IMR-90 (cell line): ENCODE results near the gene SNX15. TPM values are rescaled to one million over a fixed set of nuclear protein-coding genes. Genes with fewer than 3 reads are reported as not detected.

Source experiments
- ATAC-seq: fragments of 200-7000 bp; cut with Tn5 transposase; 2 replicates; pipeline ENCODE4 v1.9.1; 2020; ENCODE audit warnings: low read depth, mild to moderate bottlenecking, moderate library complexity
- BruUV-seq: library from RNA; stranded (reverse); fragments of 400-500 nt; replicated peaks from 2 replicates; lab custom pipeline; 2021; lab: Mats Ljungman, UMichigan
- CTCF ChIA-PET: fragments of 300-600 bp; formaldehyde crosslinking; extraction: SDS; loops from one replicate; lab custom pipeline; 2021; ENCODE audit warnings: antibody characterized with exemption; lab: Yijun Ruan, JAX
- POLR2A ChIA-PET: fragments of 300-600 bp; sonication (Branson Sonifier 250); formaldehyde crosslinking; loops from one replicate; lab custom pipeline; 2022; ENCODE audit warnings: antibody characterized with exemption; ENCODE audit not compliant: unreplicated experiment; lab: Charles Lee
- DNase-seq: peaks from one replicate; pipeline ENCODE4 v3.0.0; 2013
- H2AFZ ChIP-seq: replicated peaks from 2 replicates; pipeline ENCODE3; 2013; ENCODE audit warnings: low read length, mild to moderate bottlenecking; ENCODE audit not compliant: poor library complexity
- H2AK5ac ChIP-seq: 2 replicates; pipeline ENCODE4 v1.6.1; 2013; ENCODE audit warnings: low read depth, low read length, inconsistent platforms
- H2AK9ac ChIP-seq: replicated peaks from 2 replicates; pipeline ENCODE3; 2013; ENCODE audit warnings: mild to moderate bottlenecking, low read depth, low read length, moderate library complexity; ENCODE audit not compliant: poor library complexity
- H2BK120ac ChIP-seq: 2 replicates; pipeline ENCODE4 v1.6.1; 2013; ENCODE audit warnings: low read depth, low read length, inconsistent platforms
- H2BK15ac ChIP-seq: 3 replicates; pipeline ENCODE4 v1.6.1; 2013; ENCODE audit warnings: low read depth, low read length, inconsistent platforms
- H2BK20ac ChIP-seq: 2 replicates; pipeline ENCODE4 v1.6.1; 2013; ENCODE audit warnings: low read depth, mild to moderate bottlenecking, inconsistent platforms, low read length, moderate library complexity
- H2BK5ac ChIP-seq: 2 replicates; pipeline ENCODE4 v1.6.1; 2013; ENCODE audit warnings: mild to moderate bottlenecking, low read depth, low read length, inconsistent platforms; ENCODE audit not compliant: poor library complexity, severe bottlenecking
- H3K14ac ChIP-seq: replicated peaks from 2 replicates; pipeline ENCODE4 v1.6.1; 2013; ENCODE audit warnings: low read depth, low read length, inconsistent platforms
- H3K18ac ChIP-seq: 2 replicates; pipeline ENCODE4 v1.6.1; 2013; ENCODE audit warnings: low read depth, low read length, control low read depth
- H3K23ac ChIP-seq: 2 replicates; pipeline ENCODE4 v1.6.1; 2013; ENCODE audit warnings: low read depth, low read length, inconsistent platforms
- H3K27ac ChIP-seq: 2 replicates; pipeline ENCODE4 v1.5.1; 2013; ENCODE audit warnings: mild to moderate bottlenecking, control low read depth, low read length; ENCODE audit not compliant: insufficient read depth
- H3K27me3 ChIP-seq: 2 replicates; pipeline ENCODE4 v1.6.1; 2013; ENCODE audit warnings: low read length; ENCODE audit not compliant: control insufficient read depth, insufficient read depth
- H3K36me3 ChIP-seq: 2 replicates; pipeline ENCODE4 v1.6.1; 2013; ENCODE audit warnings: low read length, mixed read lengths; ENCODE audit not compliant: control insufficient read depth, insufficient read depth
- H3K4ac ChIP-seq: 2 replicates; pipeline ENCODE4 v1.6.1; 2013; ENCODE audit warnings: low read depth, low read length, inconsistent platforms
- H3K4me1 ChIP-seq: 2 replicates; pipeline ENCODE4 v1.6.1; 2013; ENCODE audit warnings: low read length, mixed read lengths; ENCODE audit not compliant: control insufficient read depth, insufficient read depth
- H3K4me2 ChIP-seq: 2 replicates; pipeline ENCODE4 v1.6.1; 2013; ENCODE audit warnings: low read depth, mild to moderate bottlenecking, control low read depth, low read length, moderate library complexity
- H3K4me3 ChIP-seq: 2 replicates; pipeline ENCODE4 v1.5.1; 2013; ENCODE audit warnings: low read depth, mild to moderate bottlenecking, control low read depth, low read length, moderate library complexity; ENCODE audit not compliant: insufficient read depth
- H3K56ac ChIP-seq: 2 replicates; pipeline ENCODE4 v1.6.1; 2013; ENCODE audit warnings: low read length, inconsistent platforms; ENCODE audit not compliant: insufficient read depth; ENCODE audit errors: extremely low read depth
- H3K79me1 ChIP-seq, 2 experiments: 2 replicates each; pipeline ENCODE4 v1.6.1; 2013; ENCODE audit warnings: low read length in 2 of 2, inconsistent platforms in 1 of 2, low read depth in 1 of 2
- H3K9ac ChIP-seq: 2 replicates; pipeline ENCODE4 v1.6.1; 2013; ENCODE audit warnings: low read depth, low read length, control low read depth
- H3K9me1 ChIP-seq: 2 replicates; pipeline ENCODE4 v1.6.1; 2013; ENCODE audit warnings: low read length, inconsistent platforms; ENCODE audit not compliant: insufficient read depth
- H3K9me3 ChIP-seq: 2 replicates; pipeline ENCODE4 v1.6.1; 2013; ENCODE audit warnings: low read length; ENCODE audit not compliant: control insufficient read depth, insufficient read depth
- H4K20me1 ChIP-seq: 2 replicates; pipeline ENCODE4 v1.6.1; 2013; ENCODE audit warnings: low read length, inconsistent platforms; ENCODE audit not compliant: insufficient read depth
- H4K5ac ChIP-seq: 2 replicates; pipeline ENCODE4 v1.6.1; 2013; ENCODE audit warnings: mild to moderate bottlenecking, low read depth, low read length, control low read depth
- H4K8ac ChIP-seq, 2 experiments: 2 replicates each; pipeline ENCODE4 v1.6.1; 2013; ENCODE audit warnings: low read depth in 2 of 2, low read length in 2 of 2, control low read depth in 1 of 2, inconsistent platforms in 1 of 2
- H4K91ac ChIP-seq: 2 replicates; pipeline ENCODE4 v1.6.1; 2013; ENCODE audit warnings: low read depth, low read length, inconsistent platforms; ENCODE audit not compliant: insufficient read depth
- MAZ ChIP-seq: IDR thresholded peaks from 2 replicates; pipeline ENCODE4 v1.6.1; 2012; ENCODE audit warnings: low read depth, mild to moderate bottlenecking, low read length, improper control_type of control experiment, moderate library complexity, borderline replicate concordance
- SMC3 ChIP-seq: fragments of 150-350 bp; IDR thresholded peaks from 2 replicates; pipeline ENCODE4 v1.6.1; 2016; ENCODE audit warnings: low read depth, mild to moderate bottlenecking, antibody characterized with exemption, low read length, moderate library complexity
- USF2 ChIP-seq: fragments of 150-350 bp; IDR thresholded peaks from 2 replicates; pipeline ENCODE4 v1.6.1; 2017; ENCODE audit warnings: mild to moderate bottlenecking, antibody characterized with exemption, low read length, low read depth
- WGBS, 2 experiments: methylation state at CpG; one replicate each; pipeline versions ENCODE4 v1.1.5 to v1.1.7; 2013; ENCODE audit warnings: missing lambda C conversion rate in 2 of 2; ENCODE audit not compliant: insufficient read length in 1 of 2; ENCODE audit errors: extremely low coverage in 2 of 2; 5-methylcytosine and 5-hydroxymethylcytosine counted together
- dilution Hi-C: fragments of 300-500 bp; cut with HindIII; formaldehyde crosslinking; loops from one replicate; pipeline ENCODE4 v1.14.3; 2018; ENCODE audit warnings: low sequenced_read_pairs; ENCODE audit not compliant: unreplicated experiment
- in situ Hi-C: fragments of 300-500 bp; cut with MboI; formaldehyde crosslinking; loops from 3 replicates; pipeline ENCODE4 v1.14.3; 2019; ENCODE audit warnings: low sequenced_read_pairs, inconsistent platforms, mixed read lengths
- intact Hi-C: fragments of 100-400 bp; cut with micrococcal nuclease; formaldehyde crosslinking; loops from 2 replicates; pipeline ENCODE4 v1.10.0; 2022
- polyA plus RNA-seq, 3 experiments: library from polyadenylated mRNA; depleted of rRNA; stranded (reverse); fragments of >200 nt; gene quantifications; 2 replicates each; pipeline ENCODE4 v1.2.3, GENCODE V29; 2012; ENCODE audit warnings: low replicate concordance in 1 of 3
- total RNA-seq: library from RNA; depleted of rRNA; stranded (reverse); fragments of >200 nt; gene quantifications from 2 replicates; pipeline ENCODE4 v1.2.3, GENCODE V29; 2012

The SNX15 gene
- total and polyA plus RNA-seq, 2 of the 4 experiments (the other 2 are of a cell fraction): 9.0 to 16.3 TPM

GRCh38 chr11:65057526-65057925, 30.3 kb downstream of the SNX15 start:
- H2BK15ac ChIP-seq: no peak overlapping the region
- no peak overlapping the region for H3K56ac ChIP-seq
- TF ChIP-seq MAZ: no peak
- TF ChIP-seq SMC3: no peak
- no peak for TF ChIP-seq USF2
- dilution Hi-C loops: no loop called here
- BruUV-seq: no TSS peak
- ChIA-PET CTCF (interaction anchor here (1.0 kb wide), 1 partner anchor 14 kb away, joined by 3 read pairs; no protein-coding TSS in a partner anchor), POLR2A (no interaction called here)
- no peak overlapping the region for H3K4ac ChIP-seq
- no peak overlapping the region for H3K9ac ChIP-seq
- ATAC-seq: no peak
- H4K8ac ChIP-seq: no peak overlapping the region
- no peak overlapping the region for H2BK20ac ChIP-seq
- intact Hi-C loops: no loop called here
- WGBS, 2 experiments: 100% methylated on average over 1 of the region's 7 CpGs; no CpG with 5 or more reads in 1 of the 2 experiments
- H2AFZ ChIP-seq: no peak overlapping the region
- H2AK9ac ChIP-seq: no peak overlapping the region
- no peak overlapping the region for H2BK120ac ChIP-seq
- no peak overlapping the region for H2BK5ac ChIP-seq
- H3K4me3 ChIP-seq: no peak overlapping the region
- H3K27ac ChIP-seq: no peak overlapping the region
- peaks cover 5% of the 10 kb centered on the region; the same call in 1 of the 2 replicates for H3K9me1 ChIP-seq
- no peaks in the 10 kb centered on the region for H3K36me3 ChIP-seq
- H4K5ac ChIP-seq: no peak overlapping the region
- no peak overlapping the region for H3K14ac ChIP-seq
- H4K20me1 ChIP-seq: no peaks in the 10 kb centered on the region
- no peak overlapping the region for H3K4me2 ChIP-seq
- H4K91ac ChIP-seq: no peak overlapping the region
- in situ Hi-C loops: no loop called here
- no peaks in the 10 kb centered on the region for H3K4me1 ChIP-seq
- H3K79me1 ChIP-seq: no peaks in the 10 kb centered on the region
- H2AK5ac ChIP-seq: no peak overlapping the region
- H3K9me3 ChIP-seq: no peaks in the 10 kb centered on the region
- H3K27me3 ChIP-seq: peaks cover 24% of the 10 kb centered on the region; the same call in 1 of the 2 replicates
- no peak for DNase-seq
- no peak overlapping the region for H3K23ac ChIP-seq
- H3K18ac ChIP-seq: no peak overlapping the region
